ENCODE results near the gene YPEL1. TPM values are rescaled to one million over a fixed set of nuclear protein-coding genes. Genes with fewer than 3 reads are reported as not detected.

Gene YPEL1
- total RNA-seq, 1 donor: 2.2 TPM

DNA sequence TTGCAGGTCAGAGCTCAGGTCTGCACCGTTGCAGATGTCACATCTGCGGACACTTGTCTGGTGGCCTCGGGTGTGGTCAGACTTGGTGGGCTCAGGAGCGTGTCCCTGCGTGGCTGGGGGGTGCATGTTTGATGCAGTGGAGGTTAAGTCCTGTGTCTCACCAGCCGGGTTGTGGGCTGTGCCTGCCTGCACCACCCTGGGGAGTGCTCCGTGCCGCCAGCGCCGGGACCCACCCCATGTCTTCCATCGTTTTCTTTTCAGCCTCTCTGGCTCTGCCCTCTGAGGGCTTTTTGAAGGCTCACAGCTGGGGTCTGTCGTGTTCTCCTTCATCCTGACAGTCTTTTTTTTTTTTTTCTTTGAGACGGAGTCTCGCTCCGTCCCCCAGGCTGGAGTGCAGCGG is 43.8 kb downstream of the YPEL1 start:
- TF ChIP-seq, protein P1, sequence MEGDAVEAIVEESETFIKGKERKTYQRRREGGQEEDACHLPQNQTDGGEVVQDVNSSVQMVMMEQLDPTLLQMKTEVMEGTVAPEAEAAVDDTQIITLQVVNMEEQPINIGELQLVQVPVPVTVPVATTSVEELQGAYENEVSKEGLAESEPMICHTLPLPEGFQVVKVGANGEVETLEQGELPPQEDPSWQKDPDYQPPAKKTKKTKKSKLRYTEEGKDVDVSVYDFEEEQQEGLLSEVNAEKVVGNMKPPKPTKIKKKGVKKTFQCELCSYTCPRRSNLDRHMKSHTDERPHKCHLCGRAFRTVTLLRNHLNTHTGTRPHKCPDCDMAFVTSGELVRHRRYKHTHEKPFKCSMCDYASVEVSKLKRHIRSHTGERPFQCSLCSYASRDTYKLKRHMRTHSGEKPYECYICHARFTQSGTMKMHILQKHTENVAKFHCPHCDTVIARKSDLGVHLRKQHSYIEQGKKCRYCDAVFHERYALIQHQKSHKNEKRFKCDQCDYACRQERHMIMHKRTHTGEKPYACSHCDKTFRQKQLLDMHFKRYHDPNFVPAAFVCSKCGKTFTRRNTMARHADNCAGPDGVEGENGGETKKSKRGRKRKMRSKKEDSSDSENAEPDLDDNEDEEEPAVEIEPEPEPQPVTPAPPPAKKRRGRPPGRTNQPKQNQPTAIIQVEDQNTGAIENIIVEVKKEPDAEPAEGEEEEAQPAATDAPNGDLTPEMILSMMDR (IDR thresholded peaks at IDR 0.05; ENCODE audit: extremely low read depth, low read depth, low read length): no peak
- Histone ChIP-seq H3K27ac (ENCODE audit: low read depth, low read length) (no peak overlapping the region), H3K4me3 (ENCODE audit: insufficient read depth, low read length) (no peak overlapping the region), H4K20me1 (ENCODE audit: insufficient read depth, low read length) (no peaks in the 10 kb centered on the region), H3K9me3 (ENCODE audit: low read depth, low read length) (no peaks in the 10 kb centered on the region), H3K79me2 (ENCODE audit: insufficient read depth, low read length) (no peaks in the 10 kb centered on the region), H3K4me1 (ENCODE audit: insufficient read depth, low read length) (no peaks in the 10 kb centered on the region), H3K4me2 (ENCODE audit: insufficient read depth, low read length) (no peak overlapping the region), H2AFZ (ENCODE audit: low read length) (no peak overlapping the region), H3K36me3 (ENCODE audit: insufficient read depth, low read length) (peaks cover 25% of the 10 kb centered on the region), H3K27me3 (ENCODE audit: insufficient read depth, low read length) (no peaks in the 10 kb centered on the region)
- DNase-seq (ENCODE audit: insufficient read length, low spot score, missing footprints): peak; percentile 31

DNA sequence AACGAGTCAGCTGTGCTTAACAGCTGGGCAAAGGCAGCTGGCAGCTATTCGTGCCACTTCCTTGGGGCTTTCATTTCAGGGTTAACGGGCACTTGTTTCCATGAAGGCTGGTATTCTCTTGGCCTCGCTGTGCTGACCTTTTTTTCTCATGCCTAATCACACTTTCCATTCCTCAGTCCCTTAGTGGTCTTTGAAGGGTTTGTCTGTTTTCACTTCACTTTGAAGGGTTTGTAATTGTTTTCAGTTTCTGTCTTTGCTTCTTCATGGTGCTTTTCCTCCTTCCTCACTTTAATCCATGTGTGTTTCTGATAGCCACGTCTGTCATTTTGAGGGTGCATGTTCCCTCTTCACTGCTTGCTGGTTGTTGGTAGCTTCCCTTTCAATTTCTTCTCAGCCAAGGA is 45.2 kb downstream of the YPEL1 start:
- no peak overlapping the region for H3K4me2 ChIP-seq (ENCODE audit: insufficient read depth, low read length)
- peaks cover 32% of the 10 kb centered on the region for H3K36me3 ChIP-seq (ENCODE audit: insufficient read depth, low read length)
- TF ChIP-seq, protein P1 (IDR thresholded peaks at IDR 0.05; ENCODE audit: extremely low read depth, low read depth, low read length): no peak
- no peaks in the 10 kb centered on the region for H3K9me3 ChIP-seq (ENCODE audit: low read depth, low read length)
- no peaks in the 10 kb centered on the region for H4K20me1 ChIP-seq (ENCODE audit: insufficient read depth, low read length)
- H3K27me3 ChIP-seq (ENCODE audit: insufficient read depth, low read length): no peaks in the 10 kb centered on the region
- peak; percentile 61 for DNase-seq (ENCODE audit: insufficient read length, low spot score, missing footprints)
- H3K4me3 ChIP-seq (ENCODE audit: insufficient read depth, low read length): no peak overlapping the region
- no peak overlapping the region for H3K27ac ChIP-seq (ENCODE audit: low read depth, low read length)
- H3K4me1 ChIP-seq (ENCODE audit: insufficient read depth, low read length): no peaks in the 10 kb centered on the region
- no peak overlapping the region for H2AFZ ChIP-seq (ENCODE audit: low read length)
- H3K79me2 ChIP-seq (ENCODE audit: insufficient read depth, low read length): no peaks in the 10 kb centered on the region

DNA sequence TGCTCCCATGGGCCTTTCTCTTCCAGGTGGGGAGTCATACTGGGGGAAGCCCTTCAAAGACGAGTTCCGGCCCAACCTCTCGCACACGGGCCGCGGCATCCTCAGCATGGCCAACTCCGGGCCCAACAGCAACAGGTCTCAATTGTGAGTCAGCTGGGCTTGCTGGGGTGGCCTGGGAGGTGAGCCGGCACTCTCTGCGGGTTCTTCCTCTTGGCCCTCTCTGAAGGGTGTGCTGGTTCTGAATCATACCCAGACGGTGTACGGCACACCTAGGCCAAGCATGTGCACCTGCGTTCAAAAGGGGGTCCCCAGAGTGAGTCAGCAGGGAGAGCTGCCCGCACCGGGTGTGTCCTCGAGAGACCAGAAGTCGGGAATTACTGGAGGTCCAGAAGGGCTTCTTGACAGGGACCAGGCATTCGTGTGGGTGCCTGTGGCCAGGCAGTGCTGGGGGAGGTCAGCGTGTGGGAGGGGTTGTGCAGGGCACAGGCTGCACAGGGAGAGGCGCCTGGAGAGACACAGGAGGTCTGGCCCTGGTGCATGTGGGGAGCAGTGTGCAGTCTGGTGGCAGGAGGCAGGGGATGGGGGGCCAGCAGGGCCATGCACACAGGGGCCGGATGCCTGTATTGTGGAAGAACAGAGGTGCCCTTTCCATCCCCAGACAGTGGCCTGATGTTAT is 46.8 kb downstream of the YPEL1 start:
- DNase-seq (ENCODE audit: insufficient read length, low spot score, missing footprints): peak; percentile 72
- Histone ChIP-seq H3K79me2 (ENCODE audit: insufficient read depth, low read length) (no peaks in the 10 kb centered on the region), H3K27me3 (ENCODE audit: insufficient read depth, low read length) (no peaks in the 10 kb centered on the region), H3K9me3 (ENCODE audit: low read depth, low read length) (no peaks in the 10 kb centered on the region), H3K27ac (ENCODE audit: low read depth, low read length) (no peak overlapping the region), H3K4me2 (ENCODE audit: insufficient read depth, low read length) (no peak overlapping the region), H3K36me3 (ENCODE audit: insufficient read depth, low read length) (peaks cover 36% of the 10 kb centered on the region), H2AFZ (ENCODE audit: low read length) (no peak overlapping the region), H3K4me1 (ENCODE audit: insufficient read depth, low read length) (no peaks in the 10 kb centered on the region), H4K20me1 (ENCODE audit: insufficient read depth, low read length) (no peaks in the 10 kb centered on the region), H3K4me3 (ENCODE audit: insufficient read depth, low read length) (no peak overlapping the region)
- TF ChIP-seq, protein P1 (IDR thresholded peaks at IDR 0.05; ENCODE audit: extremely low read depth, low read depth, low read length): no peak

DNA sequence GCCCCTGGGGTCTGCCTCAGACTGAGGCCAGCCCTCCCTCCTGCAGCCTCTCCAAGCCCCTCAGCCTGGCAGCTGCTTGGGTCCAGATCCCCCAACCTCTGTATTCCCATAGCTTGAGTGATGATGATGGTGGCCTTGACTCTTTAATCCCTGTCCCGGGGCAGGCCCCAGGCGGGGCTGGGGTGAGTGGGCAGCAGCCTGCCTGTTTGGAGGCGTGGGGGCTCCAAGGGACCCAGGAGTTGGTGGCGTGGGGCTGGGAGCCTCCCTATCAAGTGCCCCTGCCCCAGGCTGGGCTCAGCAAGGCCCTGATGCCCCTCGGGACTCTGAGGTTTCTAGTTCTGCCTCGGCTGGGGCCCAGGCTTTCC is 47.3 kb downstream of the YPEL1 start:
- H2AFZ ChIP-seq (ENCODE audit: low read length): no peak overlapping the region

More for the DNA sequence above, 47.3 kb downstream of the YPEL1 start:
- peak; percentile 61 for DNase-seq (ENCODE audit: insufficient read length, low spot score, missing footprints)
- no peaks in the 10 kb centered on the region for H3K27me3 ChIP-seq (ENCODE audit: insufficient read depth, low read length)
- TF ChIP-seq, protein P1 (IDR thresholded peaks at IDR 0.05; ENCODE audit: extremely low read depth, low read depth, low read length): no peak
- H3K36me3 ChIP-seq (ENCODE audit: insufficient read depth, low read length): peaks cover 34% of the 10 kb centered on the region
- H3K27ac ChIP-seq (ENCODE audit: low read depth, low read length): no peak overlapping the region
- H3K4me3 ChIP-seq (ENCODE audit: insufficient read depth, low read length): no peak overlapping the region
- H3K79me2 ChIP-seq (ENCODE audit: insufficient read depth, low read length): no peaks in the 10 kb centered on the region
- H3K4me1 ChIP-seq (ENCODE audit: insufficient read depth, low read length): no peaks in the 10 kb centered on the region
- H4K20me1 ChIP-seq (ENCODE audit: insufficient read depth, low read length): no peaks in the 10 kb centered on the region
- no peaks in the 10 kb centered on the region for H3K9me3 ChIP-seq (ENCODE audit: low read depth, low read length)
- H3K4me2 ChIP-seq (ENCODE audit: insufficient read depth, low read length): no peak overlapping the region
